Heart left ventricle (tissue), 16 donors: ENCODE data around the gene CFAP141. TPM values are rescaled to one million over a fixed set of nuclear protein-coding genes. Genes with fewer than 3 reads are reported as not detected.

Experiments
- ATAC-seq, 4 donors: fragments of 200-7000 bp; cut with Tn5 transposase; one replicate each; pipeline ENCODE4 v1.9.1; 2020 to 2022; ENCODE audit warnings: moderate library complexity in 4 of 4, mild to moderate bottlenecking in 3 of 4, moderate number of reproducible peaks in 1 of 4
- DNase-seq, 5 donors: peaks; one replicate each; pipeline ENCODE4 v3.0.0-alpha.2; 2020
- H3K27ac ChIP-seq, 12 donors: fragments of 200-600 bp; sonication (generic) in 4 of 12; one replicate each; pipeline versions ENCODE4 v1.5.0 to v1.8.0; 2016 to 2022; ENCODE audit warnings: mild to moderate bottlenecking in 2 of 12
- H3K27me3 ChIP-seq, 9 donors: fragments of 200-600 bp; sonication (generic) in 2 of 9; one replicate each; pipeline versions ENCODE4 v1.5.1 to v1.8.0; 2016 to 2022; ENCODE audit warnings: mild to moderate bottlenecking in 3 of 9
- H3K36me3 ChIP-seq, 9 donors: fragments of 200-600 bp; sonication (generic) in 2 of 9; one replicate each; pipeline versions ENCODE4 v1.5.0 to v1.8.0; 2018 to 2022; ENCODE audit warnings: mild to moderate bottlenecking in 2 of 9
- H3K4me1 ChIP-seq, 12 donors: fragments of 200-600 bp; sonication (generic) in 4 of 12; one replicate each; pipeline versions ENCODE4 v1.5.0 to v1.8.0; 2016 to 2022; ENCODE audit warnings: mild to moderate bottlenecking in 3 of 12
- H3K4me3 ChIP-seq, 12 donors: fragments of 200-600 bp; sonication (generic) in 4 of 12; one replicate each; pipeline versions ENCODE4 v1.5.0 to v1.8.0; 2017 to 2022; ENCODE audit warnings: mild to moderate bottlenecking in 9 of 12, moderate library complexity in 4 of 12
- H3K9me3 ChIP-seq, 12 donors: fragments of 200-600 bp; sonication (generic) in 4 of 12; one replicate each; pipeline versions ENCODE4 v1.5.0 to v1.8.0; 2016 to 2022; ENCODE audit warnings: mild to moderate bottlenecking in 1 of 12
- CTCF ChIP-seq, 12 donors: fragments of 200-600 bp; sonication (generic) in 4 of 12; IDR thresholded peaks; one replicate each; pipeline versions ENCODE4 v1.5.0 to v1.8.0; 2018 to 2022; ENCODE audit warnings: antibody characterized with exemption in 12 of 12, mild to moderate bottlenecking in 5 of 12
- POLR2A ChIP-seq, 2 donors: fragments of 450-650 bp; IDR thresholded peaks; one replicate each; pipeline ENCODE4 v1.6.1; 2017; ENCODE audit warnings: antibody characterized with exemption in 2 of 2, mild to moderate bottlenecking in 2 of 2, moderate library complexity in 2 of 2
- WGBS, 4 donors: extraction: QIAGEN DNeasy Blood & Tissue Kit in 2 of 4; methylation state at CpG; one replicate each; pipeline versions ENCODE4 v1.1.5 to v1.1.7; 2013 to 2018; 5-methylcytosine and 5-hydroxymethylcytosine counted together
- intact Hi-C, 10 donors: fragments of 100-400 bp; cut with DNase I; formaldehyde crosslinking; loops; one replicate each; pipeline versions ENCODE4 v1.11.1 to v1.14.2; 2022
- polyA plus RNA-seq, 2 donors: library from polyadenylated mRNA; stranded (reverse); fragments of 200-250 nt; gene quantifications; one replicate each; pipeline ENCODE4 v1.2.3, GENCODE V29; 2013
- total RNA-seq, 9 donors: library from RNA; depleted of rRNA in 2 of 9; stranded (reverse); fragments of >200 nt in 2 of 9; fragmentation: NEBNext Ultra II Directional in 3 of 9; extraction: Animal tissue kit (Norgen Biotek cat#: 25700) in 3 of 9; gene quantifications; one replicate each; pipeline versions ENCODE4 v1.1.0 to v1.2.4, GENCODE V29; 2016 to 2023
- donor health status: ischemic (EF 13 %, LVEDD 7.1; RV severe dilation, severe dysfunction).
- donor health status: healthy with polysubstance abuse.
- donor health status: DM: no; HTN: yes; CAD: no.
- donor health status: DM: no; HTN: no; CAD: no.
- donor health status: ischemic (EF 25% LVEDD 6.9; RV normal size, moderate dysfunction).
- donor health status: ischemic (EF 25% LVEDD 5.7; RV mildly dilated, moderate dysfunction).
- donor health status: healthy.
- donor health status: DM: yes; HTN: yes; CAD: no.
- donor health status: ischemic (EF 35%, LVEDD 5.7; RV mildly dilated, moderate dysfunction).
- donor health status: nonischemic (EF 11% LVEDD 7.7; RV severe dilation, severe dysfunction).
- donor health status: DM: yes; HTN: yes; CAD: no.
- donor health status: PGD.
- donor health status: ischemic (EF 29% LVEDD 5.4; RV normal size, mild dysfunction).
- donor health status: nonischemic (EF 23%, LVEDD 6.1; RV moderate dilation, normal function).

Gene CFAP141
- total and polyA plus RNA-seq, 11 donors = not detected

- ATAC-seq = no peak
- intact Hi-C loops = loop anchor here in 1 of 10 donors (5.0 kb wide), 1 partner anchor 187 kb away; the partner anchor contains the start of gene RPS27
- TF ChIP-seq CTCF (IDR thresholded peaks at IDR 0.05) = no peak
- no peak for TF ChIP-seq POLR2A (IDR thresholded peaks at IDR 0.05)
- H3K9me3 ChIP-seq = no peaks in the 10 kb centered on the region
- peak overlapping the region in 7 of 12 donors; percentile 2 to 98 (median 31) for H3K27ac ChIP-seq
- H3K4me1 ChIP-seq = peaks cover 8 to 78% (median 66%) of the 10 kb centered on the region in 12 donors
- no peaks in the 10 kb centered on the region for H3K27me3 ChIP-seq
- no peak for DNase-seq
- WGBS, 4 donors = 68 to 73% (median 69%) methylated on average over 10 of the region's 10 CpGs
- H3K36me3 ChIP-seq = peaks cover 0 to 49% (median 20%) of the 10 kb centered on the region in 9 donors
- H3K4me3 ChIP-seq = peak overlapping the region in 2 of 12 donors; percentile 1 to 99
Measured at GRCh38 chr1:154178911-154179811, 27.0 kb downstream of the CFAP141 start.

- TF ChIP-seq CTCF (IDR thresholded peaks at IDR 0.05) (no peak), POLR2A (IDR thresholded peaks at IDR 0.05) (no peak)
- ATAC-seq (no peak), DNase-seq (no peak)
- Histone ChIP-seq H3K27me3 (no peaks in the 10 kb centered on the region), H3K27ac (peak overlapping the region in 2 of 12 donors; percentile 63 to 98), H3K36me3 (peaks cover under 1 to 60% (median 31%) of the 10 kb centered on the region in 9 donors), H3K4me1 (peaks cover 8 to 73% (median 62%) of the 10 kb centered on the region in 12 donors), H3K4me3 (peak overlapping the region in 1 of 12 donors; percentile 99), H3K9me3 (no peaks in the 10 kb centered on the region)
- intact Hi-C loops = loop anchor here in 1 of 10 donors (5.0 kb wide), 1 partner anchor 186 kb away; the partner anchor contains the start of gene RPS27
- 49 to 58% (median 52%) methylated on average over 2 of the region's 2 CpGs for WGBS, 4 donors
Measured at GRCh38 chr1:154178013-154178412, 28.1 kb downstream of the CFAP141 start.

GRCh38 chr1:154176337-154176736 is 29.8 kb downstream of the CFAP141 start:
- 29 to 42% (median 34%) methylated on average over 2 of the region's 2 CpGs for WGBS, 4 donors
- peak overlapping the region in 1 of 12 donors; percentile 7 for H3K4me3 ChIP-seq
- peak overlapping the region in 7 of 12 donors; percentile 27 to 98 (median 47) for H3K27ac ChIP-seq
- no peaks in the 10 kb centered on the region for H3K9me3 ChIP-seq
- intact Hi-C loops = loop anchor here in 1 of 10 donors (5.0 kb wide), 1 partner anchor 184 kb away; the partner anchor contains the start of gene RPS27
- peak in 3 of 4 donors; percentile 60 to 82 (median 74) for ATAC-seq
- no peaks in the 10 kb centered on the region for H3K27me3 ChIP-seq
- H3K4me1 ChIP-seq = peaks cover 8 to 61% (median 55%) of the 10 kb centered on the region in 12 donors
- H3K36me3 ChIP-seq = peaks cover 4 to 77% (median 48%) of the 10 kb centered on the region in 9 donors
- peak in 2 of 5 donors; percentile 37 to 42 for DNase-seq
- TF ChIP-seq CTCF (IDR thresholded peaks at IDR 0.05) = no peak
- TF ChIP-seq POLR2A (IDR thresholded peaks at IDR 0.05) = no peak

- no peak for ATAC-seq
- TF ChIP-seq CTCF (IDR thresholded peaks at IDR 0.05) (no peak), POLR2A (IDR thresholded peaks at IDR 0.05) (no peak)
- intact Hi-C loops = loop anchor here in 1 of 10 donors (5.0 kb wide), 1 partner anchor 182 kb away; the partner anchor contains the start of gene RPS27
- Histone ChIP-seq H3K27ac (no peak overlapping the region), H3K4me3 (no peak overlapping the region), H3K27me3 (no peaks in the 10 kb centered on the region), H3K9me3 (no peaks in the 10 kb centered on the region), H3K4me1 (peaks cover 8 to 47% (median 38%) of the 10 kb centered on the region in 12 donors), H3K36me3 (peaks cover 4 to 79% (median 65%) of the 10 kb centered on the region in 9 donors)
- 96 to 98% (median 97%) methylated on average over 4 of the region's 4 CpGs for WGBS, 4 donors
- no peak for DNase-seq
Measured at GRCh38 chr1:154174654-154175053, 31.5 kb downstream of the CFAP141 start.
